Endometrial microvascular endothelial cells (primary cell): ENCODE data around the gene ABCF2. TPM values are rescaled to one million over a fixed set of nuclear protein-coding genes. Genes with fewer than 3 reads are reported as not detected.

Source experiments
- in situ Hi-C: cut with HindIII; loops from 2 replicates; pipeline ENCODE4 v1.10.0; 2017; ENCODE audit warnings: low sequenced_read_pairs, low pct_unique_long_range_greater_than_20kb; ENCODE audit errors: inconsistent ontology term
- total RNA-seq: library from RNA; depleted of rRNA; stranded (reverse); fragments of >200 nt; gene quantifications from one replicate; pipeline ENCODE4 v1.2.3, GENCODE V29; 2015; ENCODE audit errors: inconsistent ontology term

ABCF2 gene
- total RNA-seq, 1 donor from 2014 or later, result 89.1 TPM

GRCh38 chr7:151205730-151206129 is 21.3 kb downstream of the ABCF2 start:
- in situ Hi-C loops, result no loop called here

- in situ Hi-C loops, result no loop called here
Measured at GRCh38 chr7:151204383-151205032, 22.5 kb downstream of the ABCF2 start.

GRCh38 chr7:151202836-151203235 is 24.2 kb downstream of the ABCF2 start:
- in situ Hi-C loops, result no loop called here

- in situ Hi-C loops, result no loop called here
Measured at GRCh38 chr7:151201751-151202150, 25.3 kb downstream of the ABCF2 start.

GRCh38 chr7:151201344-151201743 is 25.7 kb downstream of the ABCF2 start:
- in situ Hi-C loops, result no loop called here

DNA sequence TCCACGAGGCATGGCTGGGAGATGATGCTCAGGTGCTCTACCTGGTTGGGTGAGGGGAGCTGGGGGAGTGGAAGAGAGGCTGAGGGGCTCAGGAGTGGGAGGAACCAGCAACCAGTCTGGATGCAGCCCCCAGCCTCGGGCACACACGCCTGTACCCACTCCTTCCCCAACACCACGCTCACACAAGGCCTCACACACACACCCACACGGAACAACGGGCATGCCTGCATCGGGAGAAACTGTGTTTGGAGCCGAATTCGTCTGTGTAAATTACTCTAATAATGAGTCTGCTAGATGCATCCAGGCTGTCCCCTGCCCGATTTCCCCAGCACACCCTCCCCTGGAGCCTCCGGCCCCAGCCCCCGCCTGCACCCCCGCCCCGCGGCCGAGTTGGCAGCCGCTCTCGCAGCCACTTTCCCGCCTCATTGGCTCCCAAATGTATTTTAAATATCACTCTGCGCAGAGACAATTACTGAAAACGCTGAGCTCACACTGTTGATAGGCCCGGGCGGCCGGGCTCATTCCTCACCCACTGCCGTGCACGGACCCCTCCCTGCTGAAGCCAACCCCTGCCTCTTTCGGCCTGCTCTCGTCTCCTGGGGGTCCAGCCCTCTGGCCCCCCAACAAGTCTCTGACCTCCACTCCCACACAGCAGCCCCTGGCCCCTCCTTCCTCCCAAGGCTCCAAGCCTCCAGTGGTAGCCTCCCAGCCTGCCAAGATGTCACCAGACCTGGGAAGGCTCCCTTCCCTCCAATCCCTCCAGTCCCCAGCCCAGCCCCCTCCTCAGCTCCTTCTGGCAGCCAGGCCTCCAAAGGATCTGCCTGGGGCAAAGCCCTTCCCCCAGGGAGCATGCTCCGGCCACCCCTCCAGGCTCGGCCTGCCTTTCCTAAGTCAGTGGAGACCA is 27.8 kb downstream of the ABCF2 start:
- in situ Hi-C loops, result no loop called here

GRCh38 chr7:151197932-151198331 is 29.1 kb downstream of the ABCF2 start:
- in situ Hi-C loops, result no loop called here

DNA sequence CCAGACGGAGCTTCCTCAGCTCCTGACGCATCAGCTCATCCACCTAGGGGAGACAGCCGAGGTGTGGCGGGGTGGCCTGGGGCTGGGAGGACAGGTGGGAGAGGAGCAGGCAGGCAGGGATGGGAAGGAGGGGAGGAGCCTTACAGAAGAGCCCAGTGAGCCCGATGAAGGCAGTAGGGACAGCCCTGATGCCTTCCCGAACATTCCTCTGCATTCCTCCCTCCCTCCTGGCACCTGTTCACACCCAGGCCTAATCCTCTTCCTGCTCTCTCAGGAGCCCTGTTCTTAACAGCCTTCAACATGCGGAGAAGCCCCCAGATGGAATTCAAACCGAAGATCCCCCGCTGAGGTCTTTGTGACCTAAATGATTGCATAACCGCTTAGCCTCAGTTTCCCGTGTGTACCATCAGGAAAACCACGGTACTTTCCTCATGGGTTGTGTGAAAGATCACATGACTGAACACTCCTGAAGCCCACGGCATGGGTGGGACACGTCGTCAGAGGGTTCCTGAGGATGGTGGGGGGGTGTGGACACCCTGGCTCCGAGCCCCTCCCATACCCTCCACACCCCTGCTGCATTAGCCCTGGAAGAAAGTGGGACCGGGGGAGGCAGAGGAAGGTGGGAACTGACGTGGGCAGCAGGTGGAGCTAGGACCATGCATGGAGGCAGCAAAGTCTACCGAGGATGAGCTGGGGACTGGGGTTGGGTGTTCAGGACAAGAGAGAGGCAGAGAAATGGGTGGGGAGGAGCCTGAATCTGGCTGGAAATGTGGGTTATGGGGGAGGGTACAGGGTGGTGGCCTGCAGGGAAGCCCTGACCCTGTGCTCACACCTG is 31.2 kb downstream of the ABCF2 start:
- in situ Hi-C loops, result no loop called here

DNA sequence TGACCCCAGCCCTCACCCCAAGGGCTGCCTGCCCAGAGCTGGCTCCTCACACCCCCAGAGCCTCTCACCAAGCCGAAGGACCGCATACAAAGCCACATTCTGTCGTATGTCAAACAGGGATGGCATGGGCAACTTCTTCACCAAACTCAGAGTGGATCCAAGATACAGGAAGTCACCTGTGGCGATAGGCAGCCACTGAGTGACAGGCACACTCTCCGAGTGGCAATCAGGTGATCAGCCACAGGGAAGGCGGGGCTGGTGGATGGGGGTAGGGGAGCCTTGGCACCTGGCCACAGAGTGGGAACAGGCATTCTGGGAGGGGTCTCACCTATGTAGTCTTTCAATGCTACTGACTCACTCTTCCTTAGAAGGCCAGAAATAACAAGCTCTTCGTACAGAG is 32.8 kb downstream of the ABCF2 start:
- in situ Hi-C loops, result no loop called here

GRCh38 chr7:151193203-151193978 is 33.6 kb downstream of the ABCF2 start:
- in situ Hi-C loops, result no loop called here

DNA sequence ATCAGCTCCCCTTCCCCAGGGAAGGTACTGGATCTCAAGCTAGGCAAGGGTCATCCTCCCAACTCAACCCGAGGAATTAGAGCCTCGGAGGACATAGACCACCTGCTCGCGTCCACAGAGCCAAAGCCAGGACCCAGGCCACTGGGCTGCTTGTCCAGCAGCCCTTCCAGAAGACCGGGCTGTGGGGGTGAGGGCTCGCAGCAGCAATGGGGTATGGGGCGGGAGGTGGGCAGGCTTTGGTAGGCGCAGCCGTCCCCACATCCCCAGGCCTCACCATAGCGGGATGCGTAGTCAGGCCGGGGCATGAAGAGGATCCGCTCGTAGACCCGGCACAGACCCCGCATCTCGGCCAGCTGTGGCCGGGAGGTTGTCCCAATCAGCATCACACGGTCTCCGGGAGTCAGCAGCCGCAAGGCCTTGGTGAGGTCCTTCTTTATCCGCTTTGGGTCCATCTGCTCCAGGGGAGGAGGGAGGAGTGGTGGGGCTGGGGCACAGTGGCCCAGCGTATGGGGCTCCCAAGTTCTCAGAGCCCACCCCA is 34.9 kb downstream of the ABCF2 start:
- in situ Hi-C loops, result no loop called here

DNA sequence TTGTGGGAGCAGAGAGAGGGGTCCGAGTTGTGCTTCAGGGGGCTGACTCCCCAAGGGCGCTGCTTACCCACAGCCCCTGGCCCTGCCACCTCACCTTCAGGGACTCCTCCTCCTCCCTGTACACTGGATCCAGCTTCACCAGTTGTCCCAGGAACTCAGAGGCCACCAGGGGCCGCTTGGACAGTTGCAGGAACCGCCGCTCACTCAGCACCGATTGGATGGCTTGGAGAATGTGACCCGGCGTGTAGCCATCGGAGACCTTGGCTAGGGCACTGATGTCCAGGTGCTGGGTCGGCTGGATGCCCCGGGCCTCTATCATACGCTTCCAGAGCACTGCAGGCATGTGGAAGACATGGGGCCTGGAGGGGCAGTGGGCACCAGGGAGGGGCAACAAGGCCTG is 35.5 kb downstream of the ABCF2 start:
- in situ Hi-C loops, result no loop called here

- in situ Hi-C loops, result no loop called here
Measured at GRCh38 chr7:151189038-151189437, 38.0 kb downstream of the ABCF2 start.

DNA sequence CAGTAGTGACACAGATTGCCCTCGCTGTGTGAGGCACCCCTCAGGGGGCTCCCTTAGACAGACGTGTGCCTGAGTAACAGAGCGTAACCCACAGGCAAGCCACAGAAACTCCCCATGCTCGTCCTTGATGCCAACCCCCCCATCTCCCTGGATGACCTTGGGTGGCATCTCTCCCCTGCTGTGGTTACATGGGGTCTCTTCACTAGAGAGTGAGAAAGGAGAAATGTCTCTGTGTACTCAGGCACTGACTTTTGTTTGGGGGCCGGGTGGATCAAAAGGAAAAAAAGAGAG is 38.8 kb downstream of the ABCF2 start:
- in situ Hi-C loops, result no loop called here

DNA sequence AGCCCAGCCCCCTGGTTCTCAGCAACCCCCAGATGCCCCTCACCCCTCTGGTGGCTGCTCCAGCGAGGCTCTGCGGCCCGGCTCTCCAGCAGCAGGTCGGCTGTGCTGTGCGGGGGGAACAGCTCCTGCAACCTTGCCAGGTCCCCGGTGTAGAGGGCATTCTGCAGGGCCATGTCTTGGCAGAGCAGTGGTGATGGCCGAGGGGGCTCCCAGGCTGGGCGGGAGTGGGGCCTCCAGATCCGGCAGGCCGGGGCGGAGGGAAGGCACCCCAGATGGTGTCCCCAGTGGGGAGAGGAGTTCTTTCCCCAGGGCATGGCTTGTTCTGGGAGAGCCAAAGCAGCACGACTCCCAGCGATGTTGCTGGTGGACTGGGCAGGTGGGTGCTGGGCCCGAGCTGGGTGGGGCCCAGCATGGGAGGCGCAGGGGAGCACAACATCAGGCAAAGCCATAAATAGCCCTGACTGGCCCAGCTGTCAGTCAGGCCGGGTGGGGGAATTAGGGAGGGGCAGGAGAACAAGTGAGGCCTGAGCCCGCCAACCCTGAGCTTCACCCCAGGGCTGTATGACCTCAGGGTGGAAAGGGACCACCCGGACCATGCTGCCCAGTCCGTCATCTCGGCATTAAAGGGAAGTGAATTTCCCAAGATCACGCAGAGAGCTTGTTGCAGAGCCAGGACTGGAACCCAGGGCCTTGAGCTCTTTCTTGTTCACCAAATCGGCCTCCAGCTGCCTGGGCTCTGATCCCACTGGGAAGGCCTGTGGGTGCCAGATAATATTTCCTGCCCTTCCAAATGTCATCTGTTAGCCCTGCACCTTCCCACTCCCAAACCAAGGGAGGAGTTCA is 39.4 kb downstream of the ABCF2 start:
- in situ Hi-C loops, result no loop called here

GRCh38 chr7:151186640-151187408 is 40.2 kb downstream of the ABCF2 start, which contains the start of gene ASB10:
Gene ASB10, minus strand, starts transcription at chr7:151187250. Its CDS starts 120 bp downstream, at chr7:151187130.
- in situ Hi-C loops, result no loop called here
